ENCODE data around the gene ZNF76. TPM values are rescaled to one million over a fixed set of nuclear protein-coding genes. Genes with fewer than 3 reads are reported as not detected.

The ZNF76 gene
- total RNA-seq, 2 experiments from 2014 or later, result 31.0 to 59.5 TPM

GRCh38 chr6:35280903-35281302 lies 21.4 kb downstream of the ZNF76 start:
- H2AFZ ChIP-seq (ENCODE audit: low read length), result no peak overlapping the region
- H3K36me3 ChIP-seq (ENCODE audit: insufficient read depth, low read length), result peaks cover 42% of the 10 kb centered on the region
- no peak overlapping the region for H3K4me2 ChIP-seq (ENCODE audit: low read length)
- CTCF ChIA-PET (ENCODE audit: unreplicated experiment), result no interaction called here
- no peak overlapping the region for H3K27ac ChIP-seq (ENCODE audit: low read depth, low read length, poor library complexity, severe bottlenecking)
- no TSS peak for BruUV-seq (replicated peaks)
- POLR2A ChIA-PET, result interaction anchor here (0.6 kb wide), 1 partner anchor 284 kb away, joined by 7 read pairs; no protein-coding TSS in a partner anchor
- no peaks in the 10 kb centered on the region for H3K9me2 ChIP-seq (ENCODE audit: insufficient read depth, low read length)
- DNase-seq (ENCODE audit: low spot score), result no peak
- no peak overlapping the region for H3K4me3 ChIP-seq (ENCODE audit: low read depth, low read length, poor library complexity, severe bottlenecking)
- intact Hi-C loops (cut with micrococcal nuclease; ENCODE audit: unreplicated experiment), result no loop called here
- no peaks in the 10 kb centered on the region for H3K9me3 ChIP-seq (ENCODE audit: low read length)
- H3K79me2 ChIP-seq (ENCODE audit: insufficient read depth, low read depth, low read length), result no peaks in the 10 kb centered on the region
- no peak for TF ChIP-seq CTCF (conservative IDR thresholded peaks at IDR 0.05; ENCODE audit: low read length)
- no peak for TF ChIP-seq EZH2phosphoT487 (IDR thresholded peaks at IDR 0.05; ENCODE audit: borderline replicate concordance, low read depth, low read length)
- H3K4me1 ChIP-seq (ENCODE audit: insufficient read depth, low read length, poor library complexity, severe bottlenecking), result no peaks in the 10 kb centered on the region
- H4K20me1 ChIP-seq (ENCODE audit: insufficient read depth, low read length), result no peaks in the 10 kb centered on the region

- TF ChIP-seq EZH2phosphoT487 (IDR thresholded peaks at IDR 0.05; ENCODE audit: borderline replicate concordance, low read depth, low read length) (no peak), CTCF (conservative IDR thresholded peaks at IDR 0.05; ENCODE audit: low read length) (no peak)
- Histone ChIP-seq H3K4me1 (ENCODE audit: insufficient read depth, low read length, poor library complexity, severe bottlenecking) (no peaks in the 10 kb centered on the region), H3K36me3 (ENCODE audit: insufficient read depth, low read length) (peaks cover 57% of the 10 kb centered on the region), H2AFZ (ENCODE audit: low read length) (no peak overlapping the region), H3K4me2 (ENCODE audit: low read length) (no peak overlapping the region), H3K27ac (ENCODE audit: low read depth, low read length, poor library complexity, severe bottlenecking) (no peak overlapping the region), H4K20me1 (ENCODE audit: insufficient read depth, low read length) (no peaks in the 10 kb centered on the region), H3K79me2 (ENCODE audit: insufficient read depth, low read depth, low read length) (no peaks in the 10 kb centered on the region), H3K4me3 (ENCODE audit: low read depth, low read length, poor library complexity, severe bottlenecking) (no peak overlapping the region), H3K9me3 (ENCODE audit: low read length) (no peaks in the 10 kb centered on the region), H3K9me2 (ENCODE audit: insufficient read depth, low read length) (no peaks in the 10 kb centered on the region)
- intact Hi-C loops (cut with micrococcal nuclease; ENCODE audit: unreplicated experiment), result no loop called here
- no peak for DNase-seq (ENCODE audit: low spot score)
- CTCF ChIA-PET (ENCODE audit: unreplicated experiment), result no interaction called here
- POLR2A ChIA-PET, result no interaction called here
- no TSS peak for BruUV-seq (replicated peaks)
These were observed 22.9 kb downstream of the ZNF76 start for GRCh38 chr6:35282472-35282871.

GRCh38 chr6:35283361-35283760 lies 23.8 kb downstream of the ZNF76 start:
- H4K20me1 ChIP-seq (ENCODE audit: insufficient read depth, low read length), result no peaks in the 10 kb centered on the region
- POLR2A ChIA-PET, result no interaction called here
- intact Hi-C loops (cut with micrococcal nuclease; ENCODE audit: unreplicated experiment), result no loop called here

More at GRCh38 chr6:35283361-35283760, 23.8 kb downstream of the ZNF76 start:
- Histone ChIP-seq H3K9me3 (ENCODE audit: low read length) (no peaks in the 10 kb centered on the region), H3K4me1 (ENCODE audit: insufficient read depth, low read length, poor library complexity, severe bottlenecking) (no peaks in the 10 kb centered on the region), H3K27ac (ENCODE audit: low read depth, low read length, poor library complexity, severe bottlenecking) (no peak overlapping the region), H3K36me3 (ENCODE audit: insufficient read depth, low read length) (peaks cover 65% of the 10 kb centered on the region), H3K79me2 (ENCODE audit: insufficient read depth, low read depth, low read length) (no peaks in the 10 kb centered on the region), H3K4me3 (ENCODE audit: low read depth, low read length, poor library complexity, severe bottlenecking) (no peak overlapping the region), H3K4me2 (ENCODE audit: low read length) (no peak overlapping the region), H3K9me2 (ENCODE audit: insufficient read depth, low read length) (no peaks in the 10 kb centered on the region), H2AFZ (ENCODE audit: low read length) (no peak overlapping the region)
- CTCF ChIA-PET (ENCODE audit: unreplicated experiment), result no interaction called here
- DNase-seq (ENCODE audit: low spot score), result no peak
- no peak for TF ChIP-seq EZH2phosphoT487 (IDR thresholded peaks at IDR 0.05; ENCODE audit: borderline replicate concordance, low read depth, low read length)
- TF ChIP-seq CTCF (conservative IDR thresholded peaks at IDR 0.05; ENCODE audit: low read length), result no peak
- BruUV-seq (replicated peaks), result no TSS peak

Measured in OCI-LY7 (cell line).